NB4 (cell line): ENCODE results near the gene MYO1D.
"Not testable (repeated sequence)": the region's sequence is repeated elsewhere in the genome, so short reads cannot be mapped to it uniquely, and the experiment has no call there.

Source experiments
- DNase-seq: peaks from one replicate; pipeline ENCODE4 v3.0.0; 2010; ENCODE audit warnings: low read depth
- H3K4me3 ChIP-seq: one replicate; pipeline ENCODE4 v1.5.1; 2011; ENCODE audit warnings: mild to moderate bottlenecking, low read depth, low read length, moderate library complexity
- MYC ChIP-seq: IDR thresholded peaks from 2 replicates; pipeline ENCODE4 v1.6.1; 2011; ENCODE audit warnings: low read depth, low read length
- POLR2A ChIP-seq: IDR thresholded peaks from 2 replicates; pipeline ENCODE4 v1.6.1; 2011; ENCODE audit warnings: mild to moderate bottlenecking; ENCODE audit not compliant: insufficient read length; ENCODE audit errors: extremely low read depth
- TF ChIP-seq, protein P1 (sequence below): IDR thresholded peaks from 2 replicates; pipeline ENCODE4 v1.6.1; 2011; ENCODE audit warnings: low read depth, low read length
- TF ChIP-seq, protein P2 (sequence below): IDR thresholded peaks from one replicate; pipeline ENCODE4 v1.5.1; 2012; ENCODE audit warnings: low read depth, low read length

MYO1D gene

DNA sequence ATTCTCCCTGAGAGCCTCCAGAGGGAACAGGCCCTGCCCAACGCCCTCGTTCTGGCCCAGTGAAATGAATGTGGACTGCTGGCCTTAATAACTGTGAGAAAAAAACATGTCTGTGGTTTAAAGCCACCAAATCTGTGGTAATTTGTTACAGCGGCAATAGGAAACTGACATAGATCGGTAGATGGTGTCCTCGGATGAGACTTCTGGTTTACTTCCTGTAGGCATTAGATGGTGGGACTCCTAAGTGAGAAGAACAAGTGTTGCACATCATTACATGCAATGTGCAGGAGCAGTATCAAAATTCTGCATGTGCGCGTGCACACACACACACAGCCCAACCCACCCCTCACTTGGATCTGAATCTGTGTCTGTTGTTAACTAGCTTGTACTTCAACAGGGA lies 348.1 kb downstream of the MYO1D start:
- DNase-seq: no peak
- no peak for TF ChIP-seq POLR2A
- no peak for TF ChIP-seq MYC
- TF ChIP-seq, protein P1, sequence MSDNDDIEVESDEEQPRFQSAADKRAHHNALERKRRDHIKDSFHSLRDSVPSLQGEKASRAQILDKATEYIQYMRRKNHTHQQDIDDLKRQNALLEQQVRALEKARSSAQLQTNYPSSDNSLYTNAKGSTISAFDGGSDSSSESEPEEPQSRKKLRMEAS: no peak
- no peak overlapping the region for H3K4me3 ChIP-seq

DNA sequence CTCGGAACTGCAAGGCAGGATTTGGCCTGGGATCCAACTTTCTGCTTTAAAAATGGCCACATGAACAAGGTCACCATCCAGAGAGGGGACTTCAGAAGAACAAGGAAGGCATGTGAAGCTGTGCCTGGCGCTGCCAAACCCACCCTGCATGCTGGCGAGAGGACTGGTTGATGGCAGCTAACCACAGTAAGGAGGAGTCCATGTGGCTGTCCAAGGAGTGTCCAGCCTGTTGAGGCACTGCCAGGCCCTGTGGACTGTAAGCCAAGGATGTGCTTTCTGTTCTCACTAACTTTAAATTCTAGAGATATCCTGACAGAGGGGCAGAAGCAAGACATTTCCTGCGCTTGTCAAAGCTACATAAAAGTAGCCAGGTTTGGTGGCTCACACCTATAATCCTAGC lies 349.8 kb downstream of the MYO1D start:
- TF ChIP-seq MYC (no peak), POLR2A (no peak)
- TF ChIP-seq, protein P2, sequence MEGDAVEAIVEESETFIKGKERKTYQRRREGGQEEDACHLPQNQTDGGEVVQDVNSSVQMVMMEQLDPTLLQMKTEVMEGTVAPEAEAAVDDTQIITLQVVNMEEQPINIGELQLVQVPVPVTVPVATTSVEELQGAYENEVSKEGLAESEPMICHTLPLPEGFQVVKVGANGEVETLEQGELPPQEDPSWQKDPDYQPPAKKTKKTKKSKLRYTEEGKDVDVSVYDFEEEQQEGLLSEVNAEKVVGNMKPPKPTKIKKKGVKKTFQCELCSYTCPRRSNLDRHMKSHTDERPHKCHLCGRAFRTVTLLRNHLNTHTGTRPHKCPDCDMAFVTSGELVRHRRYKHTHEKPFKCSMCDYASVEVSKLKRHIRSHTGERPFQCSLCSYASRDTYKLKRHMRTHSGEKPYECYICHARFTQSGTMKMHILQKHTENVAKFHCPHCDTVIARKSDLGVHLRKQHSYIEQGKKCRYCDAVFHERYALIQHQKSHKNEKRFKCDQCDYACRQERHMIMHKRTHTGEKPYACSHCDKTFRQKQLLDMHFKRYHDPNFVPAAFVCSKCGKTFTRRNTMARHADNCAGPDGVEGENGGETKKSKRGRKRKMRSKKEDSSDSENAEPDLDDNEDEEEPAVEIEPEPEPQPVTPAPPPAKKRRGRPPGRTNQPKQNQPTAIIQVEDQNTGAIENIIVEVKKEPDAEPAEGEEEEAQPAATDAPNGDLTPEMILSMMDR: no peak
- TF ChIP-seq, protein P1: no peak
- H3K4me3 ChIP-seq: no peak overlapping the region
- DNase-seq: no peak

DNA sequence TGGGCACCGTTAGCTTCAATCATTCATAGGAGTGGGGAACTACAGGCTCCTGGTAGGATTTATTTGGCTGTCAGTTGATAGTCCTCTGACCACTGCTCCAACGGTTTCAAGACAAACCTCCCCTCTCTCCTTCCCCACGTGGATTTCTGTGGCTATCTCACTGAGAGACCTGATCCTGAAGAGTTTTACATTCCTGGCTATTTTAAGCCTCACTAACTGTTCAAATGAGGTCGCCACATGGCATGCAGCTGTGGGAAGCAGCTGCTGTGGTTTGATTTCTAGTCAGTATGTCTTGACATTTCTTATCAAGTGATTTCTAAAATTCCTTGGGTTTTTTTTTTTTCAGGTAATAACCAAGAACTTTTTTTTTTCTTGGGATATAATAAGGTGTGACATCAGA lies 351.8 kb downstream of the MYO1D start:
- no peak for DNase-seq
- TF ChIP-seq, protein P2: no peak
- TF ChIP-seq MYC (no peak), POLR2A (no peak)
- TF ChIP-seq, protein P1: no peak

DNA sequence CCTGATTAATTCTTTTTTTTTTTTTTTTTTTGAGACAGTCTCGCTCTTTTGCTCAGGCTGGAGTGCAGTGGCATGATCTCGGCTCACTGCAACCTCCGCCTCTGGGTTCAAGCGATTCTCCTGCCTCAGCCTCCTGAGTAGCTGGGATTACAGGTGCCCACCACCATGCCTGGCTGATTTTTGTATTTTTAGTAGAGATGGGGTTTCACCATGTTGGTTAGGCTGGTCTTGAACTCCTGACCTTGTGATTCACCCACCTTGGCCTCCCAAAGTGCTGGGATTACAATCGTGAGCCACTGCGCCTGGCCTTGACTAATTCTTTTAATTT lies 352.4 kb downstream of the MYO1D start:
- H3K4me3 ChIP-seq, DNase-seq: not testable (repeated sequence)

More for the DNA sequence above, 351.8 kb downstream of the MYO1D start:
- no peak overlapping the region for H3K4me3 ChIP-seq

DNA sequence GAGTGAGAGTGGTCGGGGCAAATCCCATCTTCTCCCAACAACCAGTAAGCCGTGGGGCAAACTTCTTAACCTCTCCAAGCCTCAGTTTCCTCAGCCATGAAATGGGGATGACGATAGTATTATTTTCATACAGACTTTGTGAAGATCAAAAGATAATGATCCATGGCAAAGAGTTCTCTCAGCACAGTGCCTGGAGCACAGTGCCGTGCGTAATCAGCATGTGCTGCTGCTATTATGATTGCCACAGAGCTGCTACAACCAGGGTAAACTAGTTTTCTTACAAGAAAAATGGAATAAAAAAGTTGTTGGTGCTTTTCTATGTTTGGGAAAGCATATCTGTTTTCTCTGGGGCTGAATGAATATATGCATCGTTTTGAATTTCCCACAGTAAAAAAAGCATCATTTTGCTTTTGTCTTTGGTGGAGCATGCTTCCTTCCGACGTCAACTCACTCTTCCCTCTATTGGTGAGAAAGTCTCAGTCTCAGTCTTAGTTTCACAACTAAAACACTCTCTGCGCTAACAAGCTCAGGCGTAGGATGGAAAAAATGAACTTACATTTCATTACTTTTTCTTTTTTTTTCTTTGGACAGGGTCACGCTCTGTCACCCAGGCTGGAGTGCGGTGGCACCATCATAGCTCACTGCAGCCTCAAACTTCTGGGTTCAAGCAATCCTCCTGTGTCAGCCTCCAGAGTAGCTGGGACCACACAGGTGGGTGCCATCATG lies 352.9 kb downstream of the MYO1D start:
- TF ChIP-seq POLR2A (no peak), MYC (no peak)
- TF ChIP-seq, protein P2: no peak
- TF ChIP-seq, protein P1: no peak
- H3K4me3 ChIP-seq: no peak overlapping the region
- no peak for DNase-seq

DNA sequence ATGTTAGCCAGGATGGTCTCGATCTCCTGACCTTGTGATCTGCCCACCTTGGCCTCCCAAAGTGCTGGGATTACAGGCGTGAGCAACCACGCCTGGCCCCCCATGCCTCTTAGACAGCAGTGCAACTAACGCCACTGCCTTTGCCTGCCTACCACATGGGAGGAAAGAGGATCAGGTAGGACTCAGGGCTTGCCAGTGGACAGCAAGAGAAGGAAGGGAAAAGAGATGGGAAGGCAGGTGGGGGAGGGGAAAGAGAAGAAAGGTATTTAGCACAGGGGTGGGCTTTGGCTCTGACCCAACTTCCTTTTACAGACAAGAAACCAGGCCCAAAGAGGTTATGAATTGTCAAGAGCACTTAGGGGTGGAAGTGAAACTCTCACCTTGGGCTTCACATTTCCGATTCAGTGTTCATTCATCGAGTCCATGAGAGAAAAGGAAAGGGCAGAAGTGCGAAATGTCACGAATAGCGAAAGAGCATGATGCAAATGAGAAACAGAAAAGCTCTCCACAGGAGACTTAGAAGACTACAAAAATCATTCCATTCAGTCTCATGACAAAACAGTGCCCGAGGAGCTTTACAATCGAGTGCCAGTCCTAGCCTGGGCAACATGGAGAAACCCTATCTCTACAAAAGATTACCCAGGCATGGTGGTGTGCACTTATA lies 353.8 kb downstream of the MYO1D start:
- no peak overlapping the region for H3K4me3 ChIP-seq
- no peak for TF ChIP-seq POLR2A
- TF ChIP-seq, protein P2: no peak
- TF ChIP-seq, protein P1: no peak
- TF ChIP-seq MYC: no peak
- DNase-seq: no peak
